ENCODE measurements around the gene PAK5.

GRCh38 chr20:9739991-9740390, 98.9 kb downstream of the PAK5 start:
- TF ChIP-seq REST (IDR thresholded peaks at IDR 0.05; ENCODE audit: low read depth): no peak
- no peak for TF ChIP-seq CTCF (IDR thresholded peaks at IDR 0.05 in 2 of 3, conservative IDR thresholded peaks at IDR 0.05 in 1 of 3; ENCODE audit: borderline replicate concordance in 1 of 3, insufficient read depth in 1 of 3, low read depth in 2 of 3, low read length in 2 of 3)
- no peak for TF ChIP-seq POLR2A (IDR thresholded peaks at IDR 0.05; ENCODE audit: borderline replicate concordance, extremely low read depth, insufficient read depth, insufficient read length)
- TF ChIP-seq ZBTB33 (IDR thresholded peaks at IDR 0.05; ENCODE audit: extremely low read depth, insufficient replicate concordance, low read length): no peak
- no peak for TF ChIP-seq EZH2 (IDR thresholded peaks at IDR 0.05)
- no peak for TF ChIP-seq TCF7L2 (IDR thresholded peaks at IDR 0.05; ENCODE audit: borderline replicate concordance, extremely low read depth, insufficient read depth, insufficient read length)
- TF ChIP-seq POLR2AphosphoS5 (IDR thresholded peaks at IDR 0.05; ENCODE audit: low read depth, low read length): no peak
